NB4 (cell line): ENCODE measurements around the gene HPCAL1.

Source experiments
- CTCF ChIP-seq: IDR thresholded peaks from one replicate; pipeline ENCODE4 v1.5.1; 2012; ENCODE audit warnings: low read depth, low read length
- MAX ChIP-seq: IDR thresholded peaks from 2 replicates; pipeline ENCODE4 v1.6.1; 2011; ENCODE audit warnings: low read depth, low read length
- POLR2A ChIP-seq: IDR thresholded peaks from 2 replicates; pipeline ENCODE4 v1.6.1; 2011; ENCODE audit warnings: mild to moderate bottlenecking; ENCODE audit not compliant: insufficient read length; ENCODE audit errors: extremely low read depth

- TF ChIP-seq CTCF: no peak
- no peak for TF ChIP-seq MAX
- no peak for TF ChIP-seq POLR2A
Observed at GRCh38 chr2:10352361-10352760, 49.7 kb downstream of the HPCAL1 start.
